Panc1 (cell line): ENCODE measurements around the gene DAAM2.

ENCODE experiments used
- POLR2AphosphoS5 ChIP-seq: IDR thresholded peaks from 2 replicates; pipeline ENCODE4 v1.6.1; 2012; ENCODE audit warnings: mild to moderate bottlenecking, low read depth, low read length, moderate library complexity
- TCF7L2 ChIP-seq: IDR thresholded peaks from 2 replicates; pipeline ENCODE4 v1.6.1; 2011; ENCODE audit warnings: mild to moderate bottlenecking, low read depth, low read length, inconsistent platforms
- TF ChIP-seq, protein P1 (sequence below): fragments of 450-650 bp; IDR thresholded peaks from 2 replicates; pipeline ENCODE4 v1.5.1; 2017; ENCODE audit warnings: mild to moderate bottlenecking
- TF ChIP-seq, protein P2 (sequence below), 2 experiments: IDR thresholded peaks; 2 replicates each; pipeline ENCODE4 v1.6.1; 2011 to 2012; ENCODE audit warnings: low read depth in 2 of 2, control low read depth in 1 of 2, low read length in 1 of 2, mild to moderate bottlenecking in 1 of 2, moderate library complexity in 1 of 2; ENCODE audit not compliant: insufficient read depth in 1 of 2

DNA sequence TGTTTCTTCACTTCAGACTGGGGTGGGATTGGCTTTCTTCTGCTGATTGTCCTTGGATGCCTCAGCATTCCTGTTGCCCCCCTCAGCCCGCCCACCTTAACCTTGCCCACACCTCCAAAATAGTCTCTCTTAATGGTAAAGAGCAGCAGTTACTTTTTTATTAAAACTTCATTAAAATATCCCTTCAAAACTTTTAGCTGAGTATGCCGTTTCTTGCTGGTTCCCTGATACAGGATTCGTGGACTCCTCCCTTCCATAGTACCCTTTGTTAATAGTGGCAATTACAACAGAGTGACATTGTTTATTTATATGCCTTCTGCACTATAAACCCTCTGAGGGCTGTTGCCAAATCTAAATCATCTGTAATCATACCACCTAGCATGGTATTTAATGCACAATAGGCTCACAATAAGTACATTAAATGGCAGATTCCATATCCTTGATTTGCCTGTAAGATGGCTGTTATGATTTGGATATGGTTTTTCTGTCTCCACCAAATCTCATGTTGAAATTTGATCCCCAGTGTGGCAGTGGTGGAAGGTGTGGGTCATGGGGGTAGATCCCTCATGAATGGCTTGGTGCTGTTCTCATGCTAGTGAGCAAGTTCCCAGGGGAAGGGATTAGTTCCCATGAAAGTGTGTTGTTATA, 145.6 kb downstream of the DAAM2 start:
- TF ChIP-seq TCF7L2 (no peak), POLR2AphosphoS5 (no peak)
- TF ChIP-seq, protein P1, sequence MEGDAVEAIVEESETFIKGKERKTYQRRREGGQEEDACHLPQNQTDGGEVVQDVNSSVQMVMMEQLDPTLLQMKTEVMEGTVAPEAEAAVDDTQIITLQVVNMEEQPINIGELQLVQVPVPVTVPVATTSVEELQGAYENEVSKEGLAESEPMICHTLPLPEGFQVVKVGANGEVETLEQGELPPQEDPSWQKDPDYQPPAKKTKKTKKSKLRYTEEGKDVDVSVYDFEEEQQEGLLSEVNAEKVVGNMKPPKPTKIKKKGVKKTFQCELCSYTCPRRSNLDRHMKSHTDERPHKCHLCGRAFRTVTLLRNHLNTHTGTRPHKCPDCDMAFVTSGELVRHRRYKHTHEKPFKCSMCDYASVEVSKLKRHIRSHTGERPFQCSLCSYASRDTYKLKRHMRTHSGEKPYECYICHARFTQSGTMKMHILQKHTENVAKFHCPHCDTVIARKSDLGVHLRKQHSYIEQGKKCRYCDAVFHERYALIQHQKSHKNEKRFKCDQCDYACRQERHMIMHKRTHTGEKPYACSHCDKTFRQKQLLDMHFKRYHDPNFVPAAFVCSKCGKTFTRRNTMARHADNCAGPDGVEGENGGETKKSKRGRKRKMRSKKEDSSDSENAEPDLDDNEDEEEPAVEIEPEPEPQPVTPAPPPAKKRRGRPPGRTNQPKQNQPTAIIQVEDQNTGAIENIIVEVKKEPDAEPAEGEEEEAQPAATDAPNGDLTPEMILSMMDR = no peak
- TF ChIP-seq, protein P2, sequence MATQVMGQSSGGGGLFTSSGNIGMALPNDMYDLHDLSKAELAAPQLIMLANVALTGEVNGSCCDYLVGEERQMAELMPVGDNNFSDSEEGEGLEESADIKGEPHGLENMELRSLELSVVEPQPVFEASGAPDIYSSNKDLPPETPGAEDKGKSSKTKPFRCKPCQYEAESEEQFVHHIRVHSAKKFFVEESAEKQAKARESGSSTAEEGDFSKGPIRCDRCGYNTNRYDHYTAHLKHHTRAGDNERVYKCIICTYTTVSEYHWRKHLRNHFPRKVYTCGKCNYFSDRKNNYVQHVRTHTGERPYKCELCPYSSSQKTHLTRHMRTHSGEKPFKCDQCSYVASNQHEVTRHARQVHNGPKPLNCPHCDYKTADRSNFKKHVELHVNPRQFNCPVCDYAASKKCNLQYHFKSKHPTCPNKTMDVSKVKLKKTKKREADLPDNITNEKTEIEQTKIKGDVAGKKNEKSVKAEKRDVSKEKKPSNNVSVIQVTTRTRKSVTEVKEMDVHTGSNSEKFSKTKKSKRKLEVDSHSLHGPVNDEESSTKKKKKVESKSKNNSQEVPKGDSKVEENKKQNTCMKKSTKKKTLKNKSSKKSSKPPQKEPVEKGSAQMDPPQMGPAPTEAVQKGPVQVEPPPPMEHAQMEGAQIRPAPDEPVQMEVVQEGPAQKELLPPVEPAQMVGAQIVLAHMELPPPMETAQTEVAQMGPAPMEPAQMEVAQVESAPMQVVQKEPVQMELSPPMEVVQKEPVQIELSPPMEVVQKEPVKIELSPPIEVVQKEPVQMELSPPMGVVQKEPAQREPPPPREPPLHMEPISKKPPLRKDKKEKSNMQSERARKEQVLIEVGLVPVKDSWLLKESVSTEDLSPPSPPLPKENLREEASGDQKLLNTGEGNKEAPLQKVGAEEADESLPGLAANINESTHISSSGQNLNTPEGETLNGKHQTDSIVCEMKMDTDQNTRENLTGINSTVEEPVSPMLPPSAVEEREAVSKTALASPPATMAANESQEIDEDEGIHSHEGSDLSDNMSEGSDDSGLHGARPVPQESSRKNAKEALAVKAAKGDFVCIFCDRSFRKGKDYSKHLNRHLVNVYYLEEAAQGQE (IDR thresholded peaks at IDR 0.05; ENCODE audit: insufficient read depth in 1 of 2, low read depth in 2 of 2, low read length in 1 of 2) = no peak
